GM19463 (cell line): ENCODE data around the gene ATP10A.
"Not testable (repeated sequence)": the region's sequence is repeated elsewhere in the genome, so short reads cannot be mapped to it uniquely, and the experiment has no call there.

ENCODE experiments used
- ATAC-seq: cut with Tn5 transposase; IDR thresholded peaks from one replicate; pipeline ENCODE4 v1.9.1; 2021; ENCODE audit warnings: mild to moderate bottlenecking, moderate library complexity; ENCODE audit not compliant: unreplicated experiment

ATP10A gene

GRCh38 chr15:25780479-25781255, 82.5 kb downstream of the ATP10A start:
- ATAC-seq = no peak

GRCh38 chr15:25778161-25778560, 85.0 kb downstream of the ATP10A start:
- no peak for ATAC-seq

GRCh38 chr15:25777037-25777436, 86.1 kb downstream of the ATP10A start:
- no peak for ATAC-seq

GRCh38 chr15:25776071-25776746, 86.9 kb downstream of the ATP10A start:
- ATAC-seq = no peak

- ATAC-seq = peak; percentile 96
Observed at GRCh38 chr15:25775317-25775912, 87.7 kb downstream of the ATP10A start.

- peak; percentile 12 for ATAC-seq
Observed at GRCh38 chr15:25774871-25775270, 88.3 kb downstream of the ATP10A start.

GRCh38 chr15:25773248-25773647, 89.9 kb downstream of the ATP10A start:
- ATAC-seq = no peak

GRCh38 chr15:25772500-25772899, 90.6 kb downstream of the ATP10A start:
- no peak for ATAC-seq

- not testable (repeated sequence) for ATAC-seq
Observed at GRCh38 chr15:25771736-25772135, 91.4 kb downstream of the ATP10A start.

- ATAC-seq = no peak
Observed at GRCh38 chr15:25771338-25771706, 91.8 kb downstream of the ATP10A start.

- no peak for ATAC-seq
Observed at GRCh38 chr15:25770618-25771337, 92.3 kb downstream of the ATP10A start.

GRCh38 chr15:25770031-25770430, 93.1 kb downstream of the ATP10A start:
- ATAC-seq = no peak

- ATAC-seq = no peak
Observed at GRCh38 chr15:25768271-25768670, 94.9 kb downstream of the ATP10A start.

GRCh38 chr15:25767356-25768151, 95.6 kb downstream of the ATP10A start:
- no peak for ATAC-seq

GRCh38 chr15:25766417-25766816, 96.7 kb downstream of the ATP10A start:
- ATAC-seq = no peak

- ATAC-seq = no peak
Observed at GRCh38 chr15:25764980-25765735, 98.0 kb downstream of the ATP10A start.

GRCh38 chr15:25763954-25764353, 99.2 kb downstream of the ATP10A start:
- ATAC-seq = no peak

GRCh38 chr15:25763331-25763751, 99.8 kb downstream of the ATP10A start:
- ATAC-seq = no peak

GRCh38 chr15:25761971-25762662, 101.0 kb downstream of the ATP10A start:
- no peak for ATAC-seq
